Esophagus muscularis mucosa (tissue), 4 donors: ENCODE measurements around the gene TENM3. TPM values are rescaled to one million over a fixed set of nuclear protein-coding genes. Genes with fewer than 3 reads are reported as not detected.

Source experiments
- DNase-seq: peaks from one replicate; pipeline ENCODE4 v3.0.0-alpha.2; 2017; ENCODE audit errors: extremely low spot score
- H3K27ac ChIP-seq, 4 donors: fragments of 200-600 bp; sonication (generic); replicated peaks in 1 of 4; 1 replicate in 3 of 4; 2 replicates in 1 of 4; pipeline ENCODE4 v1.5.1; 2016 to 2019; ENCODE audit warnings: mild to moderate bottlenecking in 1 of 4
- H3K27me3 ChIP-seq, 4 donors: fragments of 200-600 bp; sonication (generic); one replicate each; pipeline versions ENCODE4 v1.5.1 to v1.6.0; 2016 to 2019
- H3K36me3 ChIP-seq, 4 donors: fragments of 200-600 bp; sonication (generic); one replicate each; pipeline ENCODE4 v1.5.1; 2016 to 2019
- H3K4me1 ChIP-seq, 4 donors: fragments of 200-600 bp; sonication (generic); one replicate each; pipeline ENCODE4 v1.5.1; 2016 to 2019
- H3K4me3 ChIP-seq, 4 donors: fragments of 200-600 bp; sonication (generic); 1 replicate in 2 of 4; 2 replicates in 2 of 4; pipeline ENCODE4 v1.5.1; 2016 to 2019; ENCODE audit warnings: mild to moderate bottlenecking in 4 of 4, moderate library complexity in 1 of 4
- H3K9me3 ChIP-seq, 4 donors: fragments of 200-600 bp; sonication (generic); 1 replicate in 3 of 4; 2 replicates in 1 of 4; pipeline ENCODE4 v1.5.1; 2016 to 2019
- EP300 ChIP-seq: sonication (generic); formaldehyde crosslinking; IDR thresholded peaks from one replicate; pipeline ENCODE4 v1.6.1; 2017; ENCODE audit warnings: antibody characterized with exemption
- POLR2A ChIP-seq: fragments of 450-650 bp; IDR thresholded peaks from one replicate; pipeline ENCODE4 v1.6.1; 2017; ENCODE audit warnings: antibody characterized with exemption, moderate library complexity, mild to moderate bottlenecking, low read depth
- POLR2AphosphoS5 ChIP-seq, 2 donors: sonication (generic); formaldehyde crosslinking; IDR thresholded peaks; one replicate each; pipeline ENCODE4 v1.6.1; 2017; ENCODE audit warnings: antibody characterized with exemption in 2 of 2
- WGBS: methylation state at CpG from one replicate; pipeline ENCODE4 v1.1.5; 2018; 5-methylcytosine and 5-hydroxymethylcytosine counted together
- intact Hi-C: fragments of 100-400 bp; cut with DNase I; formaldehyde crosslinking; loops from one replicate; pipeline ENCODE4 v1.15.1; 2023
- total RNA-seq, 4 donors: library from RNA; depleted of rRNA; stranded (reverse); fragments of >200 nt; gene quantifications; one replicate each; pipeline versions ENCODE4 v1.1.0 to v1.2.1, GENCODE V29; 2016
- TF ChIP-seq, protein P1 (sequence below), 3 experiments: fragments of 200-600 bp in 2 of 3; fragments of 450-650 bp in 1 of 3; sonication (generic) in 2 of 3; IDR thresholded peaks; one replicate each; pipeline ENCODE4 v1.5.1; 2017 to 2019; ENCODE audit warnings: antibody characterized with exemption in 3 of 3, mild to moderate bottlenecking in 2 of 3, moderate library complexity in 1 of 3

The TENM3 gene
- total RNA-seq, 4 donors from 2014 or later, result 16.2 to 30.5 (median 28.3) TPM

DNA sequence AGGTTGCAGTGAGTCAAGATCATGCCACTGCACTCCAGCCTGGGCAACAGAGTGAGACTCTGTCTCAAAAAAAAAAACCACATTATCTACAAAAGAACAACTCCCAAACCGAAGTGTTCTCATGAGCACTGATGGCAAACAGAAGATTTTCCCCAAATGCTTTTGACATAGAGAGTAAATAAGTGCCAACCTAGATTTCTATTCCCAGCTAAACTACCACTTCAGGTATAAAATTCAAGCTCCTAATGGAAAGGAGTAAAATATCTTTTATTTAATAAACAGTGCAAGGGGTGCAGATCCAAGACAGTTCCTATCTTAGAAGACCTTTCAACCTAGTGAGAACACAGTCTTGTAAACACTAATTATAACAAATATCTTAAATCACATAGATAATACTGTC is 170.3 kb downstream of the TENM3 start:
- no peaks in the 10 kb centered on the region for H3K36me3 ChIP-seq
- DNase-seq, result no peak
- H3K27ac ChIP-seq, result no peak overlapping the region
- no peaks in the 10 kb centered on the region for H3K27me3 ChIP-seq
- no peaks in the 10 kb centered on the region for H3K4me1 ChIP-seq
- WGBS, result 94% methylated on average over 1 of the region's 1 CpG
- intact Hi-C loops, result no loop called here
- TF ChIP-seq POLR2A (no peak), POLR2AphosphoS5 (IDR thresholded peaks at IDR 0.05) (no peak), EP300 (no peak)
- TF ChIP-seq, protein P1, sequence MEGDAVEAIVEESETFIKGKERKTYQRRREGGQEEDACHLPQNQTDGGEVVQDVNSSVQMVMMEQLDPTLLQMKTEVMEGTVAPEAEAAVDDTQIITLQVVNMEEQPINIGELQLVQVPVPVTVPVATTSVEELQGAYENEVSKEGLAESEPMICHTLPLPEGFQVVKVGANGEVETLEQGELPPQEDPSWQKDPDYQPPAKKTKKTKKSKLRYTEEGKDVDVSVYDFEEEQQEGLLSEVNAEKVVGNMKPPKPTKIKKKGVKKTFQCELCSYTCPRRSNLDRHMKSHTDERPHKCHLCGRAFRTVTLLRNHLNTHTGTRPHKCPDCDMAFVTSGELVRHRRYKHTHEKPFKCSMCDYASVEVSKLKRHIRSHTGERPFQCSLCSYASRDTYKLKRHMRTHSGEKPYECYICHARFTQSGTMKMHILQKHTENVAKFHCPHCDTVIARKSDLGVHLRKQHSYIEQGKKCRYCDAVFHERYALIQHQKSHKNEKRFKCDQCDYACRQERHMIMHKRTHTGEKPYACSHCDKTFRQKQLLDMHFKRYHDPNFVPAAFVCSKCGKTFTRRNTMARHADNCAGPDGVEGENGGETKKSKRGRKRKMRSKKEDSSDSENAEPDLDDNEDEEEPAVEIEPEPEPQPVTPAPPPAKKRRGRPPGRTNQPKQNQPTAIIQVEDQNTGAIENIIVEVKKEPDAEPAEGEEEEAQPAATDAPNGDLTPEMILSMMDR (IDR thresholded peaks at IDR 0.05), result no peak
- no peak overlapping the region for H3K4me3 ChIP-seq
- peaks cover 0 to 12% (median 11%) of the 10 kb centered on the region in 4 donors for H3K9me3 ChIP-seq

DNA sequence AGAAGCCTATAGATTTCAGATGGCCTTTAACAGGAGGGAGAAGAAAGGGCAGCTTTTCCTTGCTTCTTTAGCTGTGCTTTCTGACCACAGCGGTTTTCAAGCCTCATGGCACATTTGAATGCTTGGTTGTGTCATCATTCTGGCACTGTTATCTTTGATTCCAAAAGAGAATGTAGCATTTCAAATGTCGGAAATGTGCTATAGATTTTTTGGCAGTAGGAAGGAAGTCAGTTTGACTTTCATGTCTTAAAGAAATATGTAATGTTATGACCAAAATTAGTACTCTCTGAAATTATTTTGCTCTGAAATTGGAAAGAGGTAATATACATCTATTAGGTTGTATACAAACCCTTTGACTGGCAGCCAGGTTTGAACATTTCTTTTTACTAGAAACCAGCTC is 171.9 kb downstream of the TENM3 start:
- H3K27me3 ChIP-seq, result no peaks in the 10 kb centered on the region
- intact Hi-C loops, result no loop called here
- H3K36me3 ChIP-seq, result no peaks in the 10 kb centered on the region
- TF ChIP-seq EP300, result no peak
- TF ChIP-seq, protein P1 (IDR thresholded peaks at IDR 0.05), result no peak
- no peak for TF ChIP-seq POLR2A
- TF ChIP-seq POLR2AphosphoS5 (IDR thresholded peaks at IDR 0.05), result no peak
- DNase-seq, result no peak
- no peak overlapping the region for H3K4me3 ChIP-seq
- no peak overlapping the region for H3K27ac ChIP-seq
- WGBS, result 58% methylated on average over 2 of the region's 2 CpGs
- peaks cover 0 to 12% (median 11%) of the 10 kb centered on the region in 4 donors for H3K9me3 ChIP-seq
- no peaks in the 10 kb centered on the region for H3K4me1 ChIP-seq

DNA sequence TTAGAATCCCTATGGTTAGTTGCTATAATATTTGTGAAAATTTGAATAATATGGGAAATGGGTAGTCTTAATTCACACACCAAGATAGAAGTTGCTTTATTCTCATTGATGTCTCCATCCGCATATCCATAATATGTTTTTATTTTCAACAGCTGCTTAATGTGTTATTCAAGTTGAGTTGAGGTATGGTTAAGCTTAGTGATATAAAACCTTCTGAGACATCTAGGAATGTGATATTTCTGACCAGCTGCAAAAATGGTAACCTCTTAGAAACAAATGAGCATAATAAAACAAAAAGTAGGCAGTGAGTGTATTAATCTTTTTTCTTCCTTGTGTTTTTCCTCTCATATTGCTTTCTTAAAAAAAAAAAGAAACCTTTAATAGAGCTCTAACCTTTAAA is 172.9 kb downstream of the TENM3 start:
- no peak overlapping the region for H3K4me3 ChIP-seq
- no peak for TF ChIP-seq EP300
- TF ChIP-seq POLR2A, result no peak
- no peaks in the 10 kb centered on the region for H3K27me3 ChIP-seq
- peaks cover 0 to 12% (median 11%) of the 10 kb centered on the region in 4 donors for H3K9me3 ChIP-seq
- no peaks in the 10 kb centered on the region for H3K36me3 ChIP-seq
- intact Hi-C loops, result no loop called here
- 94% methylated on average over 1 of the region's 1 CpG for WGBS
- H3K4me1 ChIP-seq, result no peaks in the 10 kb centered on the region
- H3K27ac ChIP-seq, result no peak overlapping the region
- DNase-seq, result no peak

DNA sequence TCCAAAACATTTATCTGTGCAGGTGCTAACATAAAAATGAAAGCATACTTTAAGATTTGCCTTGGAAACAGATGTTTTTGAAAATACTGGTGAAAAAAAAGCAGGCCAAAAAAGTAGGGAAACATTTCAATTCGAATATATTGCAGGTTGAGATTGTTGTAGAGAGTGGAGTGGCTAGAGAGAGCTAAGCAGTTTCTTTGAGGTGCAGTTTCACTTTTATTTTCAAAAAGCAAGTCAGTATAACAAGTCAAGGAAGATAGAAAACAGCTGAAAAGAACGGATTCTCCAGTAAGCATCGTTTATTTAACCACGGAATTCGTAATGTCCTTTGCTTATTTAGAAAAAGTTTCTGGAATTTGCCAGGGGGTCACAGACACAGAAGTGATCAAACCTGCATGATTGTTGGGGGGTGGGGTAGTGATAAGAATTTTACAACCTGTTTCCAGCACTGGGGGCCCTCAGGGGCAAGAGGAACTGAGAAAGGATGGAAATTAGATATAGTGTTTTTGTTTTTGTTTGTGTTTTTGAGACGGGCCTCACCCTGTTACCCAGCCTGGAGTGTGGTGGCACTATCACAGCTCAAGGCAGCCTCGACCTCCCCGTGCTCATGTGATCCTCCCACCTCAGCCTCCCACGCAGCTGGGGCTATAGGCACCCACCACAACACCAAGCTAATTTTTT is 175.0 kb downstream of the TENM3 start:
- H3K4me3 ChIP-seq, result no peak overlapping the region
- DNase-seq, result no peak
- intact Hi-C loops, result no loop called here
- WGBS, result 59% methylated on average over 9 of the region's 9 CpGs
- H3K4me1 ChIP-seq, result no peaks in the 10 kb centered on the region
- peaks cover 0 to 11% (median 8%) of the 10 kb centered on the region in 4 donors for H3K9me3 ChIP-seq
- no peaks in the 10 kb centered on the region for H3K27me3 ChIP-seq
- TF ChIP-seq POLR2A (no peak), EP300 (no peak), POLR2AphosphoS5 (IDR thresholded peaks at IDR 0.05) (no peak)
- TF ChIP-seq, protein P1 (IDR thresholded peaks at IDR 0.05), result no peak
- H3K27ac ChIP-seq, result no peak overlapping the region
- H3K36me3 ChIP-seq, result no peaks in the 10 kb centered on the region

DNA sequence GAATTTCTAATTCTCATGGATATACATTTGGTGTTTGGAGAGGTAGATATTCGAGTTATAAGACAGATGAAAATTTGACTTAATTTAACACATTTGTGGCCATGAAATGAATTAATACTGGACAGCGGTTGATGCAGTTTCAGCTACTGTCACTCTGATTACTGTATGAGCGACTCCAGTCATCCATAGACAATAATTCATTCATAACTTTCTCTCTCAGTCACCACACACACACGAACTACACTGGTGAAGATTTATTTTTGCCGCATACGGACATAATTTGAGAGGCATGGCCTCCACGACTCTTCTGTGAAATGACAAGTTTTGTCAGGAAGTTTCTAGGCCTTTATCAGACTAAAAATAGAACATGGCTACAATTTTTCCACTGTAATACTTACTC is 177.0 kb downstream of the TENM3 start:
- TF ChIP-seq EP300 (no peak), POLR2AphosphoS5 (IDR thresholded peaks at IDR 0.05) (no peak), POLR2A (no peak)
- TF ChIP-seq, protein P1 (IDR thresholded peaks at IDR 0.05), result no peak
- WGBS, result 80% methylated on average over 7 of the region's 7 CpGs
- no peaks in the 10 kb centered on the region for H3K4me1 ChIP-seq

More for the DNA sequence above, 177.0 kb downstream of the TENM3 start:
- no peaks in the 10 kb centered on the region for H3K36me3 ChIP-seq
- no peaks in the 10 kb centered on the region for H3K9me3 ChIP-seq
- H3K27me3 ChIP-seq, result no peaks in the 10 kb centered on the region
- no peak for DNase-seq
- no peak overlapping the region for H3K4me3 ChIP-seq
- H3K27ac ChIP-seq, result no peak overlapping the region
- intact Hi-C loops, result no loop called here
